ENCODE data around the gene PAPSS1.

The PAPSS1 gene

GRCh38 chr4:107751670-107752069 is 31.6 kb upstream of the PAPSS1 start:
- in situ Hi-C loops (cut with HindIII; ENCODE audit: low pct_ligation_motif_present, low sequenced_read_pairs), result loop anchor here (25.0 kb wide), 1 partner anchor 161 kb away; no protein-coding TSS in a partner anchor
- Histone ChIP-seq H3K27me3 (replicated peaks) (no peaks in the 10 kb centered on the region), H3K36me3 (replicated peaks) (no peaks in the 10 kb centered on the region), H3K4me3 (ENCODE audit: low read depth, low read length) (no peak overlapping the region), H3K27ac (no peak overlapping the region)
- TF ChIP-seq, protein P1, sequence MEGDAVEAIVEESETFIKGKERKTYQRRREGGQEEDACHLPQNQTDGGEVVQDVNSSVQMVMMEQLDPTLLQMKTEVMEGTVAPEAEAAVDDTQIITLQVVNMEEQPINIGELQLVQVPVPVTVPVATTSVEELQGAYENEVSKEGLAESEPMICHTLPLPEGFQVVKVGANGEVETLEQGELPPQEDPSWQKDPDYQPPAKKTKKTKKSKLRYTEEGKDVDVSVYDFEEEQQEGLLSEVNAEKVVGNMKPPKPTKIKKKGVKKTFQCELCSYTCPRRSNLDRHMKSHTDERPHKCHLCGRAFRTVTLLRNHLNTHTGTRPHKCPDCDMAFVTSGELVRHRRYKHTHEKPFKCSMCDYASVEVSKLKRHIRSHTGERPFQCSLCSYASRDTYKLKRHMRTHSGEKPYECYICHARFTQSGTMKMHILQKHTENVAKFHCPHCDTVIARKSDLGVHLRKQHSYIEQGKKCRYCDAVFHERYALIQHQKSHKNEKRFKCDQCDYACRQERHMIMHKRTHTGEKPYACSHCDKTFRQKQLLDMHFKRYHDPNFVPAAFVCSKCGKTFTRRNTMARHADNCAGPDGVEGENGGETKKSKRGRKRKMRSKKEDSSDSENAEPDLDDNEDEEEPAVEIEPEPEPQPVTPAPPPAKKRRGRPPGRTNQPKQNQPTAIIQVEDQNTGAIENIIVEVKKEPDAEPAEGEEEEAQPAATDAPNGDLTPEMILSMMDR (IDR thresholded peaks at IDR 0.05; ENCODE audit: low read depth, low read length, missing control alignments), result no peak
- no peak for DNase-seq

GRCh38 chr4:107747748-107748486 is 27.9 kb upstream of the PAPSS1 start:
- TF ChIP-seq, protein P1 (IDR thresholded peaks at IDR 0.05; ENCODE audit: low read depth, low read length, missing control alignments), result no peak
- no peaks in the 10 kb centered on the region for H3K36me3 ChIP-seq (replicated peaks)
- H3K27me3 ChIP-seq (replicated peaks), result no peaks in the 10 kb centered on the region
- H3K4me3 ChIP-seq (ENCODE audit: low read depth, low read length), result no peak overlapping the region
- in situ Hi-C loops (cut with HindIII; ENCODE audit: low pct_ligation_motif_present, low sequenced_read_pairs), result no loop called here
- no peak for DNase-seq
- H3K27ac ChIP-seq, result no peak overlapping the region

GRCh38 chr4:107746161-107746560 is 26.1 kb upstream of the PAPSS1 start:
- no peak overlapping the region for H3K4me3 ChIP-seq (ENCODE audit: low read depth, low read length)
- DNase-seq, result no peak
- no peaks in the 10 kb centered on the region for H3K36me3 ChIP-seq (replicated peaks)
- no peak overlapping the region for H3K27ac ChIP-seq
- in situ Hi-C loops (cut with HindIII; ENCODE audit: low pct_ligation_motif_present, low sequenced_read_pairs), result no loop called here
- H3K27me3 ChIP-seq (replicated peaks), result no peaks in the 10 kb centered on the region
- TF ChIP-seq, protein P1 (IDR thresholded peaks at IDR 0.05; ENCODE audit: low read depth, low read length, missing control alignments), result no peak

- Histone ChIP-seq H3K27me3 (replicated peaks) (no peaks in the 10 kb centered on the region), H3K4me3 (ENCODE audit: low read depth, low read length) (no peak overlapping the region), H3K27ac (no peak overlapping the region), H3K36me3 (replicated peaks) (no peaks in the 10 kb centered on the region)
- in situ Hi-C loops (cut with HindIII; ENCODE audit: low pct_ligation_motif_present, low sequenced_read_pairs), result no loop called here
- DNase-seq, result no peak
- TF ChIP-seq, protein P1 (IDR thresholded peaks at IDR 0.05; ENCODE audit: low read depth, low read length, missing control alignments), result no peak
Observed at GRCh38 chr4:107744532-107744931, 24.5 kb upstream of the PAPSS1 start.

DNA sequence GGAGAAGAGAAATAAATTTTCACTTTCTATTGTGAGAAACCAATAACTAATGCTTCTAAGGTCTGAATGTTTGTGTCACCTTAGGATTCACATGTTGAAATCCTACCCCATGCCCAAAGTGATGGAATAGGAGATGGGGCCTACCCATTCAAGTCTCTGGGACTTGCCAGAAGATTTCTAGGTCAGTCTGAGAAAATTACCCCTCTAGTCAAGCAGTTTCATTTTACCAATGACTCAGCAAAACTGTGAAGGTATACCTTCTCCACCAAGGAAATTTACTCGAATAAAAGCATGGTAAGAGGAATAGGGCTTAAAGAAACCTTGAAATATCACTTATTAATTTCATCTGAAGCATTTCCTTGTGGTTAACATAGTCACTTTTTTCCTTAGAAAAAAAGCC is 23.5 kb upstream of the PAPSS1 start:
- Histone ChIP-seq H3K36me3 (replicated peaks) (no peaks in the 10 kb centered on the region), H3K27ac (no peak overlapping the region), H3K4me3 (ENCODE audit: low read depth, low read length) (no peak overlapping the region), H3K27me3 (replicated peaks) (no peaks in the 10 kb centered on the region)
- no peak for DNase-seq
- TF ChIP-seq, protein P1 (IDR thresholded peaks at IDR 0.05; ENCODE audit: low read depth, low read length, missing control alignments), result no peak
- in situ Hi-C loops (cut with HindIII; ENCODE audit: low pct_ligation_motif_present, low sequenced_read_pairs), result no loop called here

DNA sequence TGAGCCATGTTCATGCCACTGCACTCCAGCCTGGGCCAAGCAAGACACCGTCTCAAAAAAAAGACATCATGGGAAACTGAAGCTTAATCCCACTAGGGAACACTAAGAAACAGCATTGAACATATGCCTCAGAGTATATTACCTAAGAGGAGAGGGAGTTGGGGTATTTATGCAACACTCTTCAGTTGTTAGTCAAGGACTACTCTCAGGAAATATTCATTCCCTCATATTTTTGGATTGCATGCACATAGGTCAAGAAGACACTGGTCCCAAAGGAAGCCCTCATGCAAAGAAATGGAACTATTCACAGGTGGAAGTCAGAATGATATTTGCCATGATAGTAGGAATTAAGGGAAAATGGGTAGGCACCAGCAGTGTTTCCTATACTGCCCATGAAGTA is 22.8 kb upstream of the PAPSS1 start:
- no peak overlapping the region for H3K27ac ChIP-seq
- no peaks in the 10 kb centered on the region for H3K27me3 ChIP-seq (replicated peaks)
- no peak overlapping the region for H3K4me3 ChIP-seq (ENCODE audit: low read depth, low read length)
- in situ Hi-C loops (cut with HindIII; ENCODE audit: low pct_ligation_motif_present, low sequenced_read_pairs), result no loop called here
- DNase-seq, result no peak
- H3K36me3 ChIP-seq (replicated peaks), result no peaks in the 10 kb centered on the region
- TF ChIP-seq, protein P1 (IDR thresholded peaks at IDR 0.05; ENCODE audit: low read depth, low read length, missing control alignments), result no peak
